IMR-90 (cell line): Measurements from ENCODE around the gene DUSP9. TPM values are rescaled to one million over a fixed set of nuclear protein-coding genes. Genes with fewer than 3 reads are reported as not detected.

Source experiments
- ATAC-seq: fragments of 200-7000 bp; cut with Tn5 transposase; 2 replicates; pipeline ENCODE4 v1.9.1; 2020; ENCODE audit warnings: low read depth, mild to moderate bottlenecking, moderate library complexity
- BruUV-seq: library from RNA; stranded (reverse); fragments of 400-500 nt; replicated peaks from 2 replicates; lab custom pipeline; 2021; lab: Mats Ljungman, UMichigan
- CTCF ChIA-PET: fragments of 300-600 bp; formaldehyde crosslinking; extraction: SDS; loops from one replicate; lab custom pipeline; 2021; ENCODE audit warnings: antibody characterized with exemption; lab: Yijun Ruan, JAX
- POLR2A ChIA-PET: fragments of 300-600 bp; sonication (Branson Sonifier 250); formaldehyde crosslinking; loops from one replicate; lab custom pipeline; 2022; ENCODE audit warnings: antibody characterized with exemption; ENCODE audit not compliant: unreplicated experiment; lab: Charles Lee
- DNase-seq: peaks from one replicate; pipeline ENCODE4 v3.0.0; 2013
- H2AFZ ChIP-seq: replicated peaks from 2 replicates; pipeline ENCODE3; 2013; ENCODE audit warnings: low read length, mild to moderate bottlenecking; ENCODE audit not compliant: poor library complexity
- H2AK5ac ChIP-seq: 2 replicates; pipeline ENCODE4 v1.6.1; 2013; ENCODE audit warnings: low read depth, low read length, inconsistent platforms
- H2AK9ac ChIP-seq: replicated peaks from 2 replicates; pipeline ENCODE3; 2013; ENCODE audit warnings: mild to moderate bottlenecking, low read depth, low read length, moderate library complexity; ENCODE audit not compliant: poor library complexity
- H2BK120ac ChIP-seq: 2 replicates; pipeline ENCODE4 v1.6.1; 2013; ENCODE audit warnings: low read depth, low read length, inconsistent platforms
- H2BK15ac ChIP-seq: 3 replicates; pipeline ENCODE4 v1.6.1; 2013; ENCODE audit warnings: low read depth, low read length, inconsistent platforms
- H2BK20ac ChIP-seq: 2 replicates; pipeline ENCODE4 v1.6.1; 2013; ENCODE audit warnings: low read depth, mild to moderate bottlenecking, inconsistent platforms, low read length, moderate library complexity
- H2BK5ac ChIP-seq: 2 replicates; pipeline ENCODE4 v1.6.1; 2013; ENCODE audit warnings: mild to moderate bottlenecking, low read depth, low read length, inconsistent platforms; ENCODE audit not compliant: poor library complexity, severe bottlenecking
- H3K14ac ChIP-seq: replicated peaks from 2 replicates; pipeline ENCODE4 v1.6.1; 2013; ENCODE audit warnings: low read depth, low read length, inconsistent platforms
- H3K18ac ChIP-seq: 2 replicates; pipeline ENCODE4 v1.6.1; 2013; ENCODE audit warnings: low read depth, low read length, control low read depth
- H3K23ac ChIP-seq: 2 replicates; pipeline ENCODE4 v1.6.1; 2013; ENCODE audit warnings: low read depth, low read length, inconsistent platforms
- H3K27ac ChIP-seq: 2 replicates; pipeline ENCODE4 v1.5.1; 2013; ENCODE audit warnings: mild to moderate bottlenecking, control low read depth, low read length; ENCODE audit not compliant: insufficient read depth
- H3K27me3 ChIP-seq: 2 replicates; pipeline ENCODE4 v1.6.1; 2013; ENCODE audit warnings: low read length; ENCODE audit not compliant: control insufficient read depth, insufficient read depth
- H3K36me3 ChIP-seq: 2 replicates; pipeline ENCODE4 v1.6.1; 2013; ENCODE audit warnings: low read length, mixed read lengths; ENCODE audit not compliant: control insufficient read depth, insufficient read depth
- H3K4ac ChIP-seq: 2 replicates; pipeline ENCODE4 v1.6.1; 2013; ENCODE audit warnings: low read depth, low read length, inconsistent platforms
- H3K4me1 ChIP-seq: 2 replicates; pipeline ENCODE4 v1.6.1; 2013; ENCODE audit warnings: low read length, mixed read lengths; ENCODE audit not compliant: control insufficient read depth, insufficient read depth
- H3K4me2 ChIP-seq: 2 replicates; pipeline ENCODE4 v1.6.1; 2013; ENCODE audit warnings: low read depth, mild to moderate bottlenecking, control low read depth, low read length, moderate library complexity
- H3K4me3 ChIP-seq: 2 replicates; pipeline ENCODE4 v1.5.1; 2013; ENCODE audit warnings: low read depth, mild to moderate bottlenecking, control low read depth, low read length, moderate library complexity; ENCODE audit not compliant: insufficient read depth
- H3K56ac ChIP-seq: 2 replicates; pipeline ENCODE4 v1.6.1; 2013; ENCODE audit warnings: low read length, inconsistent platforms; ENCODE audit not compliant: insufficient read depth; ENCODE audit errors: extremely low read depth
- H3K79me1 ChIP-seq, 2 experiments: 2 replicates each; pipeline ENCODE4 v1.6.1; 2013; ENCODE audit warnings: low read length in 2 of 2, inconsistent platforms in 1 of 2, low read depth in 1 of 2
- H3K9ac ChIP-seq: 2 replicates; pipeline ENCODE4 v1.6.1; 2013; ENCODE audit warnings: low read depth, low read length, control low read depth
- H3K9me1 ChIP-seq: 2 replicates; pipeline ENCODE4 v1.6.1; 2013; ENCODE audit warnings: low read length, inconsistent platforms; ENCODE audit not compliant: insufficient read depth
- H3K9me3 ChIP-seq: 2 replicates; pipeline ENCODE4 v1.6.1; 2013; ENCODE audit warnings: low read length; ENCODE audit not compliant: control insufficient read depth, insufficient read depth
- H4K20me1 ChIP-seq: 2 replicates; pipeline ENCODE4 v1.6.1; 2013; ENCODE audit warnings: low read length, inconsistent platforms; ENCODE audit not compliant: insufficient read depth
- H4K5ac ChIP-seq: 2 replicates; pipeline ENCODE4 v1.6.1; 2013; ENCODE audit warnings: mild to moderate bottlenecking, low read depth, low read length, control low read depth
- H4K8ac ChIP-seq, 2 experiments: 2 replicates each; pipeline ENCODE4 v1.6.1; 2013; ENCODE audit warnings: low read depth in 2 of 2, low read length in 2 of 2, control low read depth in 1 of 2, inconsistent platforms in 1 of 2
- H4K91ac ChIP-seq: 2 replicates; pipeline ENCODE4 v1.6.1; 2013; ENCODE audit warnings: low read depth, low read length, inconsistent platforms; ENCODE audit not compliant: insufficient read depth
- ELK1 ChIP-seq: fragments of 150-350 bp; IDR thresholded peaks from 2 replicates; pipeline ENCODE4 v1.6.1; 2016; ENCODE audit warnings: low read depth, mild to moderate bottlenecking, low read length, moderate library complexity, borderline replicate concordance
- RCOR1 ChIP-seq: IDR thresholded peaks from 2 replicates; pipeline ENCODE4 v1.6.1; 2012; ENCODE audit warnings: mild to moderate bottlenecking, low read length, improper control_type of control experiment; ENCODE audit not compliant: insufficient replicate concordance
- WGBS, 2 experiments: methylation state at CpG; one replicate each; pipeline versions ENCODE4 v1.1.5 to v1.1.7; 2013; ENCODE audit warnings: missing lambda C conversion rate in 2 of 2; ENCODE audit not compliant: insufficient read length in 1 of 2; ENCODE audit errors: extremely low coverage in 2 of 2; 5-methylcytosine and 5-hydroxymethylcytosine counted together
- dilution Hi-C: fragments of 300-500 bp; cut with HindIII; formaldehyde crosslinking; loops from one replicate; pipeline ENCODE4 v1.14.3; 2018; ENCODE audit warnings: low sequenced_read_pairs; ENCODE audit not compliant: unreplicated experiment
- in situ Hi-C: fragments of 300-500 bp; cut with MboI; formaldehyde crosslinking; loops from 3 replicates; pipeline ENCODE4 v1.14.3; 2019; ENCODE audit warnings: low sequenced_read_pairs, inconsistent platforms, mixed read lengths
- intact Hi-C: fragments of 100-400 bp; cut with micrococcal nuclease; formaldehyde crosslinking; loops from 2 replicates; pipeline ENCODE4 v1.10.0; 2022
- polyA plus RNA-seq, 3 experiments: library from polyadenylated mRNA; depleted of rRNA; stranded (reverse); fragments of >200 nt; gene quantifications; 2 replicates each; pipeline ENCODE4 v1.2.3, GENCODE V29; 2012; ENCODE audit warnings: low replicate concordance in 1 of 3
- total RNA-seq: library from RNA; depleted of rRNA; stranded (reverse); fragments of >200 nt; gene quantifications from 2 replicates; pipeline ENCODE4 v1.2.3, GENCODE V29; 2012

DUSP9 gene
- total and polyA plus RNA-seq, 2 of the 4 experiments (the other 2 are of a cell fraction): under 0.01 to 0.09 TPM

DNA sequence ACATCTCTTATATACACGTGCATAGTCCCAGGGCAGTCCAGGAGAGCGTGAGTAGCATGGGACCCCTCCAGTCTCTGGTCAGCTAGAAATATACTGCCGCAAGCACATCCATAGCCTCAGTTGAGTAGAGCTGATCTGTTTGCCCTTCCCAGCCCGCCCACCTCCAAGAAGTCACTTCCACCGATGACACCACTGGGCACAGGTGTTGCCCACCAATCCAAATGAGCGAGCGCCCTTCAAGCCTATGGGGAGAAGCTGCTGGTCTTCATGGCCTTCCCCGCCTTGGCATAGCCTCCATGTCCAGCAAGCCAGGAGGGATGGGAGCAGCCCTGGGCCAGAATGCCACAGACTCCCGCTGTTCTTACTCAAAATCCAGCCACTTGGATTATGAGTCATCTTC lies 10.2 kb downstream of the DUSP9 start:
- dilution Hi-C loops: no loop called here

More for the DNA sequence above, 10.2 kb downstream of the DUSP9 start:
- H2BK20ac ChIP-seq: no peak overlapping the region
- no peaks in the 10 kb centered on the region for H3K36me3 ChIP-seq
- no TSS peak for BruUV-seq
- no peak overlapping the region for H4K91ac ChIP-seq
- H2BK120ac ChIP-seq: no peak overlapping the region
- TF ChIP-seq RCOR1 (no peak), ELK1 (no peak)
- no peak overlapping the region for H2AFZ ChIP-seq
- no peak overlapping the region for H3K27ac ChIP-seq
- H3K4ac ChIP-seq: no peak overlapping the region
- no peak overlapping the region for H4K5ac ChIP-seq
- no peak overlapping the region for H3K56ac ChIP-seq
- H4K20me1 ChIP-seq: no peaks in the 10 kb centered on the region
- H3K14ac ChIP-seq: no peak overlapping the region
- H3K23ac ChIP-seq: no peak overlapping the region
- H3K4me2 ChIP-seq: no peak overlapping the region
- in situ Hi-C loops (loop anchor here (25.0 kb wide), 1 partner anchor 695 kb away; no protein-coding TSS in a partner anchor), intact Hi-C loops (no loop called here)
- ATAC-seq: no peak
- no peak overlapping the region for H2AK5ac ChIP-seq
- no peaks in the 10 kb centered on the region for H3K9me1 ChIP-seq
- ChIA-PET CTCF (no interaction called here), POLR2A (no interaction called here)
- H2BK5ac ChIP-seq: no peak overlapping the region
- no peak overlapping the region for H3K4me3 ChIP-seq
- peaks cover 8% of the 10 kb centered on the region for H3K27me3 ChIP-seq
- H3K79me1 ChIP-seq: no peaks in the 10 kb centered on the region
- no peak overlapping the region for H2AK9ac ChIP-seq
- H4K8ac ChIP-seq: no peak overlapping the region
- 80% methylated on average over 2 of the region's 9 CpGs; no CpG with 5 or more reads in 1 of the 2 experiments for WGBS, 2 experiments
- H2BK15ac ChIP-seq: no peak overlapping the region
- no peak for DNase-seq
- no peaks in the 10 kb centered on the region; the same call in none of the 2 replicates for H3K9me3 ChIP-seq
- H3K4me1 ChIP-seq: no peaks in the 10 kb centered on the region
- no peak overlapping the region for H3K18ac ChIP-seq
- no peak overlapping the region for H3K9ac ChIP-seq
